Measurements from ENCODE around the gene B4GALNT1. TPM values are rescaled to one million over a fixed set of nuclear protein-coding genes. Genes with fewer than 3 reads are reported as not detected.

B4GALNT1 gene
- total and polyA plus RNA-seq, 2 of the 13 experiments (the other 11 are each of a cell fraction or from before 2014, with no cell fraction given): 4.5 to 5.4 TPM

DNA sequence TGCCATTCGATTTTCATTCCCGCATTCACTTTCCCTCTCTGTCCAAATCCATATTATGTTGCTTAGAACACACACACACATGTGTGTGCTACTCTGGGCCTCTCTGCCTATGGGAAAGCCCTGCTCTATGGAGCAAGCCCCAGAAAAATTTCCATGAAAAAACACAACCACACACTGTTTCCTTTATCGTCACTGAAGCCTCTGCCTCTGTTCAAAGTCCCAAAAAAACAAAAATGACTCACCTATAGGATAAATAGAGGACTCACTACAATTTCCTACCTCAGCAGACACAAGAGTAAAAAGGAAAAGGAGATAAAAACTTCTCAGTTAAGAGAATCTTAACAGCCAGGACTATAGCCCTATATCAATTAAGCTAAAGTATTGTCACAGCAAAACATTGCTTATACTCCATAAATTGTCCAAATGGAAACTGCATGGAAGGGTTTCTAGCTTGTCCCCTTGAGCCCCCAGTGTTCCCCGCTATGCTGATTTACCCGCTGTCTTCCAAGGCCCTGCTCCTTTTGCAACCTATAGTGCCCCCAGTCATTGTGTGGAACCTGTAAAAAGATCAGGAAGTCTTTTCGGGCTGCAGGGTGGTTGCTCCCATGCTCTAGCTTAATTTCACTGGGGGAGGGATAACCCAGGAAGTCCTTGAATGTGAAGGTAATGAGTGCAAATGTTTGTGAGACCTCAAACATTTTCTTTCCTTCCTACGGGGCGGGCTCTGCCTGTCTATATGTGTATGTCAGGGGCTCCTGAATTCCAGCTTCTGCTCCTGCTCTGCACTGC, 53.1 kb downstream of the B4GALNT1 start (continued):
- TF ChIP-seq ZNF777 (CRISPR knock-in tag; IDR thresholded peaks at IDR 0.05) (no peak), TFDP1 (CRISPR knock-in tag; IDR thresholded peaks at IDR 0.05; ENCODE audit: borderline replicate concordance) (no peak), MXI1 (IDR thresholded peaks at IDR 0.05; ENCODE audit: borderline replicate concordance, low read depth, low read length) (peak; percentile 64; the same call in 1 of the 3 replicates), ZNF563 (CRISPR knock-in tag; IDR thresholded peaks at IDR 0.05) (no peak), ZNF382 (CRISPR knock-in tag; IDR thresholded peaks at IDR 0.05; ENCODE audit: borderline replicate concordance) (no peak), HHEX (CRISPR knock-in tag; IDR thresholded peaks at IDR 0.05) (no peak), ZNF629 (CRISPR knock-in tag; conservative IDR thresholded peaks at IDR 0.05) (no peak), POLR2AphosphoS5 (IDR thresholded peaks at IDR 0.05; ENCODE audit: low read depth, low read length) (peak; percentile 56; the same call in 1 of the 2 replicates), THAP8 (CRISPR knock-in tag; IDR thresholded peaks at IDR 0.05; ENCODE audit: borderline replicate concordance) (no peak), ZNF326 (CRISPR knock-in tag; IDR thresholded peaks at IDR 0.05; ENCODE audit: borderline replicate concordance) (no peak), RFX5 (IDR thresholded peaks at IDR 0.05; ENCODE audit: low read depth, low read length) (no peak), KLF6 (CRISPR knock-in tag; IDR thresholded peaks at IDR 0.05) (no peak; the same call in 1 of the 2 replicates), ZNF234 (CRISPR knock-in tag; conservative IDR thresholded peaks at IDR 0.05) (no peak), TP53 (CRISPR knock-in tag; conservative IDR thresholded peaks at IDR 0.05) (no peak), HNF4A (CRISPR knock-in tag; IDR thresholded peaks at IDR 0.05) (peak; percentile 79), PHB2 (IDR thresholded peaks at IDR 0.05; ENCODE audit: partially characterized antibody) (no peak), ZBTB44 (CRISPR knock-in tag; IDR thresholded peaks at IDR 0.05) (no peak), ZNF883 (CRISPR knock-in tag; IDR thresholded peaks at IDR 0.05; ENCODE audit: not compliant biosample characterization) (peak; percentile 17), ZNF773 (CRISPR knock-in tag; IDR thresholded peaks at IDR 0.05; ENCODE audit: borderline replicate concordance) (no peak), HOXA7 (CRISPR knock-in tag; IDR thresholded peaks at IDR 0.05) (no peak), ZBTB25 (CRISPR knock-in tag; IDR thresholded peaks at IDR 0.05) (no peak), NFIC (IDR thresholded peaks at IDR 0.05; ENCODE audit: low read length) (peak; percentile 87), SOX5 (CRISPR knock-in tag; IDR thresholded peaks at IDR 0.05; ENCODE audit: borderline replicate concordance) (peak; percentile 33; the same call in 1 of the 2 replicates), NFE2 (CRISPR knock-in tag; IDR thresholded peaks at IDR 0.05) (no peak), KLF15 (CRISPR knock-in tag; IDR thresholded peaks at IDR 0.05; ENCODE audit: borderline replicate concordance) (no peak), ZNF451 (CRISPR knock-in tag; IDR thresholded peaks at IDR 0.05) (no peak), GATAD1 (CRISPR knock-in tag; IDR thresholded peaks at IDR 0.05) (no peak), SATB2 (CRISPR knock-in tag; IDR thresholded peaks at IDR 0.05) (no peak), NR1H2 (CRISPR knock-in tag; IDR thresholded peaks at IDR 0.05; ENCODE audit: borderline replicate concordance, low read depth) (no peak)
